ENCODE results near the gene GTF2IRD1. TPM values are rescaled to one million over a fixed set of nuclear protein-coding genes. Genes with fewer than 3 reads are reported as not detected.
"Not testable (repeated sequence)": the region's sequence is repeated elsewhere in the genome, so short reads cannot be mapped to it uniquely, and the experiment has no call there.

Gene GTF2IRD1
- total and polyA plus RNA-seq, 2 of the 13 experiments (the other 11 are each of a cell fraction or from before 2014, with no cell fraction given), result 16.5 to 26.7 TPM

DNA sequence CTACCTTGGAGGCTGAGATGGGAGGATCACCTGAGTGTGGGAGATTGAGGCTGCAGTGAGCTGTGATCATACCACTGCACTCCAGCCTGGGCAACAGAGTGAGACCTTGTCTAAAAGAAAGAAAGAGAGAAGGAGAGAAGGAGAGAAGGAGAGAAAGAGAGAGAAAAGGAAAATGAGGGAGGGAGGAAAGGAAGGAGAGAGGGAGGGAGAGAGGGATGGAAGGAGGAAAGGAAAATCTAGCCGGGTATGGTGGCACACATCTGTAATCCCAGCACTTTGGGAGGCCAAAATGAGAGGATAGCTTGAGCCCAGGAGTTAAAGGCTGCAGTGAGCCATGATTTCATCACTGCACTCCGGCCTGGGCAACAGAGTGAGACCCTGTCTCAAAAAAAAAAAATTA, 42.9 kb upstream of the GTF2IRD1 start:
- WGBS (ENCODE audit: low lambda C conversion rate), result 0% methylated on average over 2 of the region's 2 CpGs
- in situ Hi-C loops (cut with HindIII; ENCODE audit: extremely low pct_ligation_motif_present, low pct_unique_long_range_greater_than_20kb), result no loop called here
- Histone ChIP-seq H4K20me1 (ENCODE audit: insufficient read depth, low read length) (no peaks in the 10 kb centered on the region), H3K4me2 (ENCODE audit: low read depth, low read length) (no peak overlapping the region), H3K79me2 (ENCODE audit: insufficient read depth, low read length) (no peaks in the 10 kb centered on the region), H3K9ac (ENCODE audit: insufficient read depth, low read depth, low read length) (no peak overlapping the region), H3K4me1 (ENCODE audit: insufficient read depth, low read length) (no peaks in the 10 kb centered on the region), H3K27ac (ENCODE audit: extremely low read length, insufficient read depth, low read length) (no peak overlapping the region), H3K4me3 (replicated peaks in 1 of 3; ENCODE audit: insufficient read depth in 1 of 3, low read depth in 2 of 3, low read length in 3 of 3) (no peak overlapping the region), H3K9me3 (ENCODE audit: low read length) (no peaks in the 10 kb centered on the region), H3K36me3 (replicated peaks in 1 of 2; ENCODE audit: control insufficient read depth in 1 of 2, insufficient read depth in 2 of 2, low read length in 2 of 2) (no peaks in the 10 kb centered on the region), H2AFZ (ENCODE audit: low read length) (no peak overlapping the region), H3K27me3 (ENCODE audit: control insufficient read depth in 1 of 2, insufficient read depth in 2 of 2, low read length in 2 of 2) (no peaks in the 10 kb centered on the region)
- ChIA-PET POLR2A (no interaction called here), CTCF (ENCODE audit: low intra/inter-chr PET ratio, low total read pairs) (no interaction called here)
- DNase-seq (ENCODE audit: low spot score) (no peak), ATAC-seq (0 out of 3 replicates have a peak, but pooled peaks have one; percentile 23), FAIRE-seq (no peak)
- BruUV-seq (replicated peaks), result no TSS peak
- no peak for TF ChIP-seq GATAD1 (CRISPR knock-in tag; IDR thresholded peaks at IDR 0.05)
- no peak for TF ChIP-seq GZF1 (CRISPR knock-in tag; IDR thresholded peaks at IDR 0.05)
- intact Hi-C loops (cut with micrococcal nuclease; ENCODE audit: unreplicated experiment), result no loop called here

DNA sequence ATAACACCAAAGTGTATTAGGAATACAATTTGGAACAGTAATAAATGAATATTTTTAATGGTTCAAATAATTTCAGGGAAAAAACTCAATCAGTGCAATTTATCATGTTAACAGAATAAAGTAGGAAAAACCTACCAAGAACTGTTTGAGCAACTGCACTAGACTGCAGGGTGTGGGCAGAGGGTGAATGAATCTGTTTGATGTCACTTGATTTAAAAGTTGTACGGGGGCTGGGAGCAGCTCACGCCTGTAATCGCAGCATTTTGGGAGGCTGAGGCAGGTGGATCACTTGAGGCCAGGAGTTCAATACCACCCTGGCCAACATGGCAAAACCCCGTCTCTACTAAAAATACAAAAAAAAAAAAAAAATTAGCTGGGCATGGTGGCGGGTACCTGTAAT, 42.1 kb upstream of the GTF2IRD1 start:
- H3K9ac ChIP-seq (ENCODE audit: insufficient read depth, low read depth, low read length); H3K4me1 ChIP-seq (ENCODE audit: insufficient read depth, low read length); BruUV-seq (replicated peaks); ATAC-seq; H3K79me2 ChIP-seq (ENCODE audit: insufficient read depth, low read length); H3K27me3 ChIP-seq (ENCODE audit: control insufficient read depth in 1 of 2, insufficient read depth in 2 of 2, low read length in 2 of 2); H3K27ac ChIP-seq (ENCODE audit: extremely low read length, insufficient read depth, low read length); in situ Hi-C loops (cut with HindIII; ENCODE audit: extremely low pct_ligation_motif_present, low pct_unique_long_range_greater_than_20kb); H3K4me2 ChIP-seq (ENCODE audit: low read depth, low read length); CTCF ChIA-PET (ENCODE audit: low intra/inter-chr PET ratio, low total read pairs); FAIRE-seq; H3K9me3 ChIP-seq (ENCODE audit: low read length); H2AFZ ChIP-seq (ENCODE audit: low read length); H3K36me3 ChIP-seq (replicated peaks in 1 of 2; ENCODE audit: control insufficient read depth in 1 of 2, insufficient read depth in 2 of 2, low read length in 2 of 2); intact Hi-C loops (cut with micrococcal nuclease; ENCODE audit: unreplicated experiment); POLR2A ChIA-PET; H3K4me3 ChIP-seq (replicated peaks in 1 of 3; ENCODE audit: insufficient read depth in 1 of 3, low read depth in 2 of 3, low read length in 3 of 3); DNase-seq (ENCODE audit: low spot score); H4K20me1 ChIP-seq (ENCODE audit: insufficient read depth, low read length): not testable (repeated sequence)
- 52% methylated on average over 5 of the region's 5 CpGs for WGBS (ENCODE audit: low lambda C conversion rate)

DNA sequence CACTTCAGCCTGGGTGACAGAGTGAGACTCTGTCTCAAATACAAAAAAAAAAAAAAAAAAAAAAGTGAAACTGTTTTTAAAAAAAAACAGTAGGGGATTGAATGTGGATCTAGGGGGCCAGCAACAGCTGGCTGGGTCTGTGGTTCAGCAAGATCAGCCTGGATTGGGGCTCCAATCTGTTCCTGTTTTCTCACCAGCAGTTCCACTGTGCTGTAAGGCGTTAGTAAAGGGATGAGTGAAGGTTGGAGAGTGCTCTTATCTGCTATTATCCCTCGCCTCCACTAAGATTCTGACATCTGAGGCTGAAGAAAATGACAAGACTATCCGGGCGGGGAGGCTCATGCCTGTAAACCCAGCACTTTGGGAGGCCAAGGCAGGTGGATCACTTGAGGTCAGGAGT, 41.6 kb upstream of the GTF2IRD1 start:
- Histone ChIP-seq H3K27me3 (ENCODE audit: control insufficient read depth in 1 of 2, insufficient read depth in 2 of 2, low read length in 2 of 2) (no peaks in the 10 kb centered on the region), H3K36me3 (replicated peaks in 1 of 2; ENCODE audit: control insufficient read depth in 1 of 2, insufficient read depth in 2 of 2, low read length in 2 of 2) (no peaks in the 10 kb centered on the region), H3K9ac (ENCODE audit: insufficient read depth, low read depth, low read length) (no peak overlapping the region), H3K4me2 (ENCODE audit: low read depth, low read length) (no peak overlapping the region), H3K79me2 (ENCODE audit: insufficient read depth, low read length) (no peaks in the 10 kb centered on the region), H3K4me3 (replicated peaks in 1 of 3; ENCODE audit: insufficient read depth in 1 of 3, low read depth in 2 of 3, low read length in 3 of 3) (no peak overlapping the region), H3K27ac (ENCODE audit: extremely low read length, insufficient read depth, low read length) (no peak overlapping the region), H3K4me1 (ENCODE audit: insufficient read depth, low read length) (0 out of 2 replicates have a peak, but pooled peaks cover under 1% of the 10 kb centered on the region), H4K20me1 (ENCODE audit: insufficient read depth, low read length) (no peaks in the 10 kb centered on the region), H2AFZ (ENCODE audit: low read length) (no peak overlapping the region), H3K9me3 (ENCODE audit: low read length) (no peaks in the 10 kb centered on the region)
- FAIRE-seq, result no peak
- BruUV-seq (replicated peaks), result no TSS peak
- 36% methylated on average over 4 of the region's 4 CpGs for WGBS (ENCODE audit: low lambda C conversion rate)
- ChIA-PET POLR2A (no interaction called here), CTCF (ENCODE audit: low intra/inter-chr PET ratio, low total read pairs) (no interaction called here)
- intact Hi-C loops (cut with micrococcal nuclease; ENCODE audit: unreplicated experiment) (no loop called here), in situ Hi-C loops (cut with HindIII; ENCODE audit: extremely low pct_ligation_motif_present, low pct_unique_long_range_greater_than_20kb) (no loop called here)
- ATAC-seq, result no peak; the same call in 2 of the 3 replicates
- DNase-seq (ENCODE audit: low spot score), result no peak
- TF ChIP-seq SKI (IDR thresholded peaks at IDR 0.05; ENCODE audit: partially characterized antibody) (no peak), NFYB (CRISPR knock-in tag; IDR thresholded peaks at IDR 0.05) (no peak), HES4 (CRISPR knock-in tag; IDR thresholded peaks at IDR 0.05; ENCODE audit: borderline replicate concordance) (no peak), ZNF780A (CRISPR knock-in tag; IDR thresholded peaks at IDR 0.05) (no peak), KDM4B (CRISPR knock-in tag; IDR thresholded peaks at IDR 0.05) (no peak)
- TF ChIP-seq, protein P1, sequence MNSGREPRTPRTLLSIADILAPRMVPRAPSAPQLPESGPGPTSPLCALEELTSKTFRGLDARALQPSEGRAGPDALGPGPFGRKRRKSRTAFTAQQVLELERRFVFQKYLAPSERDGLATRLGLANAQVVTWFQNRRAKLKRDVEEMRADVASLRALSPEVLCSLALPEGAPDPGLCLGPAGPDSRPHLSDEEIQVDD (CRISPR knock-in tag; IDR thresholded peaks at IDR 0.05; ENCODE audit: borderline replicate concordance), result no peak
- TF ChIP-seq, protein P2, sequence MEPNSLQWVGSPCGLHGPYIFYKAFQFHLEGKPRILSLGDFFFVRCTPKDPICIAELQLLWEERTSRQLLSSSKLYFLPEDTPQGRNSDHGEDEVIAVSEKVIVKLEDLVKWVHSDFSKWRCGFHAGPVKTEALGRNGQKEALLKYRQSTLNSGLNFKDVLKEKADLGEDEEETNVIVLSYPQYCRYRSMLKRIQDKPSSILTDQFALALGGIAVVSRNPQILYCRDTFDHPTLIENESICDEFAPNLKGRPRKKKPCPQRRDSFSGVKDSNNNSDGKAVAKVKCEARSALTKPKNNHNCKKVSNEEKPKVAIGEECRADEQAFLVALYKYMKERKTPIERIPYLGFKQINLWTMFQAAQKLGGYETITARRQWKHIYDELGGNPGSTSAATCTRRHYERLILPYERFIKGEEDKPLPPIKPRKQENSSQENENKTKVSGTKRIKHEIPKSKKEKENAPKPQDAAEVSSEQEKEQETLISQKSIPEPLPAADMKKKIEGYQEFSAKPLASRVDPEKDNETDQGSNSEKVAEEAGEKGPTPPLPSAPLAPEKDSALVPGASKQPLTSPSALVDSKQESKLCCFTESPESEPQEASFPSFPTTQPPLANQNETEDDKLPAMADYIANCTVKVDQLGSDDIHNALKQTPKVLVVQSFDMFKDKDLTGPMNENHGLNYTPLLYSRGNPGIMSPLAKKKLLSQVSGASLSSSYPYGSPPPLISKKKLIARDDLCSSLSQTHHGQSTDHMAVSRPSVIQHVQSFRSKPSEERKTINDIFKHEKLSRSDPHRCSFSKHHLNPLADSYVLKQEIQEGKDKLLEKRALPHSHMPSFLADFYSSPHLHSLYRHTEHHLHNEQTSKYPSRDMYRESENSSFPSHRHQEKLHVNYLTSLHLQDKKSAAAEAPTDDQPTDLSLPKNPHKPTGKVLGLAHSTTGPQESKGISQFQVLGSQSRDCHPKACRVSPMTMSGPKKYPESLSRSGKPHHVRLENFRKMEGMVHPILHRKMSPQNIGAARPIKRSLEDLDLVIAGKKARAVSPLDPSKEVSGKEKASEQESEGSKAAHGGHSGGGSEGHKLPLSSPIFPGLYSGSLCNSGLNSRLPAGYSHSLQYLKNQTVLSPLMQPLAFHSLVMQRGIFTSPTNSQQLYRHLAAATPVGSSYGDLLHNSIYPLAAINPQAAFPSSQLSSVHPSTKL (CRISPR knock-in tag; IDR thresholded peaks at IDR 0.05), result no peak
